ENCODE data around the gene FMNL2. TPM values are rescaled to one million over a fixed set of nuclear protein-coding genes. Genes with fewer than 3 reads are reported as not detected.
"Not testable (repeated sequence)": the region's sequence is repeated elsewhere in the genome, so short reads cannot be mapped to it uniquely, and the experiment has no call there.

Gene FMNL2
- 1 to 10 TPM; 1.1 to 2.7 TPM for total RNA-seq

DNA sequence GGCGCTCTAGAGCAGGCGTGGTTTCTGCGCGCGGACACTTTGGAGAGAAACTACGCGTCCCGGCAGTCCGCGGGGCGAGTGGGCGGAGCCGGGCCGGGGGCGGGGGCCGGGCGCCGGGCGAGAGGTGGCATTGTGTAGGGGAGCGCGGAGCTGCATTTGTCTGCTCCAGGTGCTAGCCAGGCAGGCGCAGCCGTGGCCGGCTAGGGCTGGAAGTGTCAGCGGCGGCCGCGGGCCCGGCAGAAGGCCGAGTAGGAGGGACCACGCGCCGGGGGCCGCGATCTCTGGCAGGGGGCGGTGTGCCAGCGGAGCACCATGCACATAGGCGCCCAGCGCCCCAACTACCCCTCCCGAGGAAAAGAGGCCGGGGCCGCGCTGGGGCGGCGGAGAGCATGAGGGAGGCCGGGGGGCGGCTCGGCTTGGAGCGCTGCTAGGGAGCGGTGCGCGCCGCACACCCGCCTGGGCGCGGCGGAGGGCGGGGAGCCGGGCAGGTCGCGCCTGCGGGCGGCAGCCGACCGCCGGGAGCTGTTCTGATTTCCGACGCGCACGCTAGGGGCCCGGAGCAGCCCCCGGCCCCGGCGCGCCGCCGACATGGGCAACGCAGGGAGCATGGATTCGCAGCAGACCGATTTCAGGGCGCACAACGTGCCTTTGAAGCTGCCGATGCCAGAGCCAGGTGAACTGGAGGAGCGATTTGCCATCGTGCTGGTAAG lies at the start of gene FMNL2:
FMNL2 (plus strand) TSS at position 159 of the 710 bp plus-strand sequence.
- Mint-ChIP-seq H3K4me1 (no peaks in the 10 kb centered on the region), H3K9me3 (no peaks in the 10 kb centered on the region), H3K36me3 (ENCODE audit: low read depth) (no peaks in the 10 kb centered on the region), H3K4me3 (peak within 1 kb of the TSS; percentile 75), H3K27me3 (peaks cover 44% of the 10 kb centered on the region), H3K27ac (no peak within 1 kb of the TSS)
- ATAC-seq (replicated peaks): peak; percentile 73

DNA sequence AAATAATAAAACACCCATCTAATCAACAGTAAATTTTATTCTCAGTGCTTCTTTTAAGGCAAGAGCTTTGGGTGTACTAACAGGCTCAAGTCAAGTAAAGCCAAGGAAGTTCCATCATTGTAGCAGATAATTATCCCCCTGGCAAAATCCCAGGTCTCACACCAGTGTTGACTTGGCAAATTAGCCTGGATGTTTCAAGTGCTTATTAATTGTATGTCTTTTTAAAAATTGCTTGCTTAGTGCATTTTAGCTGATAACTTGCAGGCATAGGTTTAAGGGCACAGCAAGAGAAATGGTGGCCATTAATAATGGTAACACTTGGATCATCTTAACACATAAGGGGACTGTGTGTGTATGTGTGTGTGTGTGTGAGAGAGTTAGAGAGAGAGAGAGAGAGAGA lies 42.0 kb upstream of the FMNL2 start:
- Mint-ChIP-seq H3K9me3 (no peaks in the 10 kb centered on the region), H3K4me3 (no peak overlapping the region), H3K4me1 (no peaks in the 10 kb centered on the region), H3K27ac (no peak overlapping the region), H3K27me3 (peaks cover 6% of the 10 kb centered on the region), H3K36me3 (ENCODE audit: low read depth) (no peaks in the 10 kb centered on the region)
- no peak for ATAC-seq (replicated peaks)

DNA sequence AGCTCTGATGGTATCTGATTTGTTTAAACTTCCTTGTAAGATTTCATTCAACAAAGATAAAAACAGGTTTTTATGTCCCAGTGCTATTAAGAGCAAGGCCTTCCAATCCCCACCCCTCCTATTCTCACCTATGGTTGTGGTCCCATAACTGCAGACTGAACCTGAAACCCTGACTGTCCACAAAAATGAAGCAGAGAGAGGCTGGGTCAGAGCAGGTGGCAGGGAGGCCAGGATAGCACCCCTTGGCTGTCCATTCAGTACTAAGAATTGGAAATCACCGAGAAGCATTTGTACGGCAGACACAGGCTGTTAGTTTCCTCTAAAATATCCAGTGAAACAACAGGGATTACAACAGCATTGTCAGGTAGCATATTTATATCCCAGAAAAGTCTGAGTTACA lies 37.3 kb upstream of the FMNL2 start:
- Mint-ChIP-seq H3K4me3 (no peak overlapping the region), H3K27ac (no peak overlapping the region)
- ATAC-seq (replicated peaks): no peak

DNA sequence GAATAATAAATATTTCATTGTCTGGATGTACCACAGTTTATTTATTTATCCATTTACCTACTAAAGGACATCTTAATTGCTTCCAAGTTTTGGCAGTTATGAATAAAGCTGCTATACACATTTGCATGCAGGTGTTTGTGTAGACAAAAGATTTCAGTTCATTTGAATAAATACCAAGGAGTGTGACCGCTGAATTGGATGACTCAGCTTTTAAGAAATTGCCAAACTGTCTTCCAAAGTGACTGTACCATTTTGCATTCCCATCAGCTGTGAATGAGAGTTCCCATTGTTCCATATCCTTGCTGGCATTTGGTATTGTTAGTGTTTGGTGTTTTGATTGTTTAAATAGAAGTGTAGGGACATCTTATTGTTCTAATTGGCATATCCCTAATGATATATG lies 36.2 kb upstream of the FMNL2 start:
- Mint-ChIP-seq H3K27me3 (peaks cover 15% of the 10 kb centered on the region), H3K9me3 (no peaks in the 10 kb centered on the region), H3K4me1 (no peaks in the 10 kb centered on the region), H3K27ac (no peak overlapping the region), H3K4me3 (no peak overlapping the region), H3K36me3 (ENCODE audit: low read depth) (no peaks in the 10 kb centered on the region)
- no peak for ATAC-seq (replicated peaks)

More for the DNA sequence above, 37.3 kb upstream of the FMNL2 start:
- no peaks in the 10 kb centered on the region for H3K9me3 Mint-ChIP-seq
- no peaks in the 10 kb centered on the region for H3K36me3 Mint-ChIP-seq (ENCODE audit: low read depth)
- H3K27me3 Mint-ChIP-seq: peaks cover 13% of the 10 kb centered on the region
- no peaks in the 10 kb centered on the region for H3K4me1 Mint-ChIP-seq

DNA sequence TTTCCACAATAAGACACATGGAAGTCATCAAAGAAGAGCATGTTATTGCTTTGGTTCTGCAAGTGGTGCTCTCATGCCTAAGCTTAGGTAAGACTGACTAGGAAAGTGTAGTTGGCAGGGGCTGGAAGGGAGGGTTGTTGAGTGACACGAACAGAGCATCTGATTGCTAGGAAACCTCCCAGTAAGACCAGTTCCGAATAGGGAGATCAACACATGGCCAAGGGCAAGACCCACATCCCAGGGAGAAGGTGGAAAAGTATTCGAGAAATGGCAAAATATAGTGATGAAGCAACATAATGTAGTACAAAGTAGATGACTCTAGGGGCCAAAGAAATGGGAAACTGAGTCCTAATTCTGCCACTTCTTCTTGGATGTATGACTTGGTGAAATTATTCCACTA lies 33.8 kb upstream of the FMNL2 start:
- Mint-ChIP-seq H3K27me3 (peaks cover 21% of the 10 kb centered on the region), H3K4me3 (no peak overlapping the region)

DNA sequence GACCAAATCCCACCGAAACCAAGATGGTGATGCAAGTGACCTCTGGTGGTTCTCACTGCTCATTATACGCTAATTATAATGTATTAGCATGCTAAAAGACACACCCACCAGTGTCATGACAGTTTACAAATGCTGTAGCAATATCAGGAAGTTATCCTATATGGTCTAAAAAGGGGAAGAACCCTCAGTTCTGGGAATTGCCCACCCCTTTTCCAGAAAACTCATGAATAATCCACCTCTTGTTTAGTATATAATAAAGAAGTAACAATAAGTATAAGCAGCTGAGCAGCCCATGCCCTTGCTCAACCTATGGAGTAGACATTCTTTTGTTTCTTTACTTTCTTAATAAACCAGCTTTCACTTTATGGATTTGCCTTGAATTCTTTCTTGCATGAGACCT lies 31.0 kb upstream of the FMNL2 start:
- H3K27me3 Mint-ChIP-seq: peaks cover 21% of the 10 kb centered on the region
- no peaks in the 10 kb centered on the region for H3K36me3 Mint-ChIP-seq (ENCODE audit: low read depth)
- H3K9me3 Mint-ChIP-seq: no peaks in the 10 kb centered on the region
- H3K4me1 Mint-ChIP-seq: no peaks in the 10 kb centered on the region
- H3K27ac Mint-ChIP-seq: no peak overlapping the region
- no peak for ATAC-seq (replicated peaks)
- no peak overlapping the region for H3K4me3 Mint-ChIP-seq

More for the DNA sequence above, 33.8 kb upstream of the FMNL2 start:
- Mint-ChIP-seq H3K36me3 (ENCODE audit: low read depth) (no peaks in the 10 kb centered on the region), H3K27ac (no peak overlapping the region), H3K4me1 (no peaks in the 10 kb centered on the region), H3K9me3 (no peaks in the 10 kb centered on the region)
- no peak for ATAC-seq (replicated peaks)

DNA sequence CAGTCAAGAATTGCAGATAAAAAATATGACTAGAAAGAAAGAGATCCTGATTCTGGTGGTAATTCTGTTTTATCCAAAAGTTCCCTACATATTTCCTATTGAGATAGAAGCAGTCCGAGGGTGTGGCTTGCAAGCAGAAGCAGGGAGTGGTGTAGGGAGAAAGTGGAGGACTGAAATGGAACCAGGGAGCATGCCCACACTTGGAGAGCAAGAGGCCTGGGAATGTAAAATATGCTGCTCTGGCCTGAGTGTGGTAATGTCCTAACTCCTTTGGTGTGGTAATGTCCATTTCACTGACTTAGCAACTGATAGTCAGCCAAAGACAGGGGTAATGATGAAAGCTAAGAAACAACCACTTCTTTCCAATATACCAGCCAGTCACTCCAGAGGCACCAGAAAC lies 30.1 kb upstream of the FMNL2 start:
- no peaks in the 10 kb centered on the region for H3K9me3 Mint-ChIP-seq
- no peak overlapping the region for H3K27ac Mint-ChIP-seq
- ATAC-seq (replicated peaks): no peak
- H3K27me3 Mint-ChIP-seq: peaks cover 21% of the 10 kb centered on the region
- H3K4me3 Mint-ChIP-seq: no peak overlapping the region
- no peaks in the 10 kb centered on the region for H3K4me1 Mint-ChIP-seq
- no peaks in the 10 kb centered on the region for H3K36me3 Mint-ChIP-seq (ENCODE audit: low read depth)

DNA sequence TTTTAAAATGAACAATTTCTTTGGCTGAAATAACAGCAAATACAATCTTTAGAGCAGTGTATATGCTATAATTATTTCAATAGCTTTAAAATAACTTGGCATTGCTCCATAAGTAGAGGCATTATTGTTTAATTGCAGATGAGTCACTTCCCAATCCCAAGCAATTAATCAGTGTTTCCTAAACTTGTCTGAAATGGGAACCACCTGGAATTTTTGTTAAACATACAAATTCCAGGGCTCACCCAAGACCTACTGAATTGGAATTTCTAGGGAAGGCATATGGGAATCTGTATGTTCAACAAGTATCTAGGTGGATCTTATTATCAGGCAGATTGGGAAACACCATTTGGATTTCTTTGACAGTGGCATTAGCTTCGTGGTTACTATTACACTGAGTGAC lies 27.1 kb upstream of the FMNL2 start:
- Mint-ChIP-seq H3K27ac (no peak overlapping the region), H3K4me3 (no peak overlapping the region), H3K9me3 (no peaks in the 10 kb centered on the region), H3K27me3 (peaks cover 11% of the 10 kb centered on the region), H3K36me3 (ENCODE audit: low read depth) (no peaks in the 10 kb centered on the region), H3K4me1 (no peaks in the 10 kb centered on the region)
- no peak for ATAC-seq (replicated peaks)

DNA sequence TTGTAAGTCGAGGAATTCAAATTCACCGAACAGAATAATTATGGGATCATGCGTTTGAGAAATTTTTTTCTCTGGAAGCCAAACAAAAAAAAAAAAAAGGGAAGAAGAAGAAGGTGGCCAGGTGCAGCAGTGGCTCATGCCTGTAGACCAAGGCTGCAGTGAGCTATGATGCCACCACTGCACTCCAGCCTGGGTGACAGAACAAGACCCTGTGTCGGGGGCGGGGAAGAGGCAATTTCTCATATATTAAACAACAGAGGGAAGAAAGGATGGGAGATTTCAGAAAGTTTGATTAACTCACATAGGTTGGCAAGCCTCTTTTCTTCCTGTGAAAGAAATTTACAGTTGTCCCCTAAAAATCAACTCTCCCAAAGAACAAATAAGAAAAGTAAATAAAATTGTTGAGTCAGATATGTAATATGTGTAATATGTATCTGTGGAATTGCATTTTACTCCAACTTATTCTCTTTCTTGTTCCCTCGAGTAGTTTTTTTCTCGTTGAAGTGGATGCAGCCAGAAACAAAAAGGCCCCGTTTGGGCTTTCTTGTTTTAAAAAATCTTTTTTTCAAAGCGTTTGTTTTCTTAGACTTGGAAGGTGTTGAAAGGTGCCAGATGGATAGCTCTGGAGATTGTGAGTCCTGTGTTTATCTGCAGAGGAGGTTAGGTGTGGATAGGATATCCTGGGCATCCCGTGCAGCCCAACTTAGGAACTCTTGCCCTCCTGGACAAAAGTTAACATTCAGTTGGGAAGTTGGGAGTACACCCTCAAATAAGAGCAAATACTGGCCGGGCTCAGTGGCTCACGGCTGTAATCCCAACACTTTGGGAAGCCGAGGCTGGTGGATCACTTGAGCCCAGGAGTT lies 25.4 kb upstream of the FMNL2 start:
- H3K27ac Mint-ChIP-seq: no peak overlapping the region
- peaks cover under 1% of the 10 kb centered on the region for H3K27me3 Mint-ChIP-seq
- no peaks in the 10 kb centered on the region for H3K4me1 Mint-ChIP-seq
- H3K36me3 Mint-ChIP-seq (ENCODE audit: low read depth): no peaks in the 10 kb centered on the region
- H3K4me3 Mint-ChIP-seq: no peak overlapping the region
- no peak for ATAC-seq (replicated peaks)
- no peaks in the 10 kb centered on the region for H3K9me3 Mint-ChIP-seq

DNA sequence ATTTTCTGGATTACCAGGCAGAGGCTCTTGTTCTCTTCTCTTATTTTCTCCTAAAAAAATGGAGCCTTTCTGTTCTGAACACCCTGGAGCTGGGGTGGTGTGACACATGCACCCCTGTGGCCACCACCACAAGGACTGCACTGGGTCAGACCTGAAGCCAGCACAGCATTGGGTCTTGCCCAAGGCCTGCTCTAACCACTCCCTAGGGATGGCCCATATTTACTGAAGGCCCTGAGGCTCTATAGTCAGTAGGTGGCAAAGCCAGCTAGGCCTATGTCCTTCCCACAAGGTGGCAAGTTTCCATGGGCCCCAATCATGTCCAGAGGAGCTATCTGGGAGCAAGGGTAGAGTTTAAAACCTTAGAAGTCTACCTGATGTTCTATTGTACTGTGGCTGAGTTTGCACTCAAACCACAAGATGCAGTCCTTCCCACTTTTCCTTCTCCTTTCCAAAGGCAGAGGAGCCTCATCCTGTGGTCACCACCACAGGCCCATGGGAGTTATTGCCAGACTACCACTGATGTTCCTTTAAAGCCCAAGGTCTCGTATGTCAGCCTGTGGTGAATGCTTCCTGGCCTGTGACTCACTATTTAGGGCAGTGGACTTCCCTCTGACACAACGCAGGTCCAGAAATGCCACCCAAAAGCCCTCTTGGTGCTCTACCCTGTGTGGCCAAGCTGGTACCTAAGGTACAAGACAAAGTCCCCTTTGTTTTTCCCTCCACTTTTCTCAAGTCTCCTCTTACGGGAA lies 15.0 kb upstream of the FMNL2 start:
- H3K36me3 Mint-ChIP-seq (ENCODE audit: low read depth): no peaks in the 10 kb centered on the region

DNA sequence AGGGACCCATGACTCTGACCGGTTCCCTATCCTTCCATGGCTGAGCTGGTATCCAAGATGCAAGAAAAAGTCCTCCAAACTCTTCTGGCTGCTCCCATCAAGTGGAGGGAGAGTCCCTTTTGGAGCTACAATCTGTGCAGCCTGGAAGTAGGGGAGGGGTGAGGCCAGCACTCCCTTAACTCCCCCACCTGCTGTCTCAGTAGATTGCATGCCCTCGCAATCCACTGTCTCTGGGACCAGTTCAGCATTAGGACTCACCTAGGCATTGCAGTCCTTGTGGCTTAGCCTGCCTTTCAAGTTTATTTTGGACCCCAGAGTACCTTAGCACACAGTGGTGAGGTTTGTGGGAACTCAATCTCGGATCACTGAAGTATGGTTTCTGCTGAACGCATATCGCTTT lies 14.2 kb upstream of the FMNL2 start:
- Mint-ChIP-seq H3K4me3 (no peak overlapping the region), H3K27me3 (peaks cover 5% of the 10 kb centered on the region), H3K27ac (no peak overlapping the region), H3K4me1 (no peaks in the 10 kb centered on the region), H3K9me3 (no peaks in the 10 kb centered on the region), H3K36me3 (ENCODE audit: low read depth) (no peaks in the 10 kb centered on the region)
- ATAC-seq (replicated peaks): no peak

More for the DNA sequence above, 15.0 kb upstream of the FMNL2 start:
- H3K4me1 Mint-ChIP-seq: no peaks in the 10 kb centered on the region
- H3K27me3 Mint-ChIP-seq: peaks cover 5% of the 10 kb centered on the region
- ATAC-seq (replicated peaks): no peak
- H3K9me3 Mint-ChIP-seq: no peaks in the 10 kb centered on the region
- H3K4me3 Mint-ChIP-seq: no peak overlapping the region
- H3K27ac Mint-ChIP-seq: no peak overlapping the region

DNA sequence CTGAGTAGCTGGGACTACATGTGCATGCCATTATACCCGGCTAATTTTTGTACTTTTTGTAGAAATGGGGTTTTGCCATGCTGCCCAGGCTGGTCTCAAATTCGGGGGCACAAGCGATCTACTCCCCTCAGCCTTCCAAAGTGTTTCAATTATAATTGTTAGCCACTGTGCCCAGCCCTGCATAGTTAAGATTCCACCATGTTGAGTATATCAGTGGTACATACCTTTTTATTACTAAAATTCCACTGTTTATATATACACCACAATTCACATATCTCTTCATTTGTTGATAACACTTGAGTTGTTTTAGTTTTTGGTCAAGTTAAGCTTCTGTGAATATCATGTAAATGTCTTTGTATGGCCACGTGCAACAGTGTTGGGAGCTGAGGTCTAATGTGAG lies 12.8 kb upstream of the FMNL2 start:
- ATAC-seq (replicated peaks): no peak
- no peak overlapping the region for H3K27ac Mint-ChIP-seq
- H3K36me3 Mint-ChIP-seq (ENCODE audit: low read depth): no peaks in the 10 kb centered on the region
- H3K9me3 Mint-ChIP-seq: no peaks in the 10 kb centered on the region
- H3K4me3 Mint-ChIP-seq: no peak overlapping the region
- H3K4me1 Mint-ChIP-seq: no peaks in the 10 kb centered on the region
- H3K27me3 Mint-ChIP-seq: peaks cover 5% of the 10 kb centered on the region

DNA sequence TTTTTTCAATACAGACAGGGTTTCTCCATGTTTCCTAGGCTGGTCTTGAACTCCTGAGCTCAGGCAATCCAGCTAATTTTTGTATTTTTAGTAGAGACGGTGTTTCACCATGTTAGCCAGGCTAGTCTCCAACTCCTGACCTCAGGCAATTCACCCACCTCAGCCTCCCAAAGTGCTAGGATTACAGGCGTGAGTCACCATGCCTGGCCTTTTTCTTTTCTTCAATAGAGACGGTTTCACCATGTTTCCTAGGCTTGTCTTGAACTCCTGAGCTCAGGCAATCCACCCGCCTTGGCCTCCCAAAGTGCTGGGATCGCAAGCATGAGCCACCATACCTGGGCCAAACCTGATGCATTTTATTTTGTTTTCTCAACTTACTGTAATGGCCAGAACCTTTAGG lies 9.8 kb upstream of the FMNL2 start:
- not testable (repeated sequence) for H3K27ac Mint-ChIP-seq; H3K4me3 Mint-ChIP-seq; H3K9me3 Mint-ChIP-seq; ATAC-seq (replicated peaks); H3K27me3 Mint-ChIP-seq; H3K4me1 Mint-ChIP-seq; H3K36me3 Mint-ChIP-seq (ENCODE audit: low read depth)

DNA sequence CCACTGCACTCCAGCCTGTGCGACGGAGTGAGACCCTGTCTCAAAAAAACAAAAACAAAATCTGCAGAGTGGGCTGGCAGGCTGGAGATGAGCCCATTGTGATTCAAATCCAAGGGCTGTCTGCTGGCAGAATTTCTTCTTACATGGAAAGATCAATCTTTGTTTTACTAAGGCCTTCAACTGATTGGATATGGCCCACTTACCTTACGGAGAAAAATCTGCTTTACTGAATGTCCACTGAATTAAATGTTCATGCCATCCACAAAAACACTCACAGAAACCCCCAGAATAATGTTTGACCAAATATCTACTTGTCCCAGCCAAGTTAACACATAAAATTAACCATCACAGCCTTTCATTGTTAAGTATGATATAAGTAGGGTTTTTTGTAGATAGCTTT lies 8.3 kb upstream of the FMNL2 start:
- no peak overlapping the region for H3K4me3 Mint-ChIP-seq
- ATAC-seq (replicated peaks): no peak
- H3K27ac Mint-ChIP-seq: no peak overlapping the region
- no peaks in the 10 kb centered on the region for H3K9me3 Mint-ChIP-seq
- H3K4me1 Mint-ChIP-seq: no peaks in the 10 kb centered on the region
- no peaks in the 10 kb centered on the region for H3K36me3 Mint-ChIP-seq (ENCODE audit: low read depth)
- peaks cover 13% of the 10 kb centered on the region for H3K27me3 Mint-ChIP-seq
